ENCODE results near the gene ODAD2. TPM values are rescaled to one million over a fixed set of nuclear protein-coding genes. Genes with fewer than 3 reads are reported as not detected.

Gene ODAD2
- total and polyA plus RNA-seq, 2 of the 8 experiments (the other 6 are each of a cell fraction or from before 2014, with no cell fraction given), result 0.95 to 4.3 TPM

- no peak for TF ChIP-seq CHD7 (IDR thresholded peaks at IDR 0.05; ENCODE audit: insufficient replicate concordance, low read length)
- no peak for TF ChIP-seq YY1 (IDR thresholded peaks at IDR 0.05; ENCODE audit: low read depth, low read length)
- no peak for TF ChIP-seq RNF2 (IDR thresholded peaks at IDR 0.05; ENCODE audit: borderline replicate concordance, low read depth, low read length, missing control alignments, poor library complexity, severe bottlenecking)
- no peak for TF ChIP-seq CBX8 (IDR thresholded peaks at IDR 0.05; ENCODE audit: borderline replicate concordance, low read depth, low read length)
- no peak for TF ChIP-seq BACH1 (IDR thresholded peaks at IDR 0.05; ENCODE audit: low read length)
- TF ChIP-seq TAF7 (optimal IDR thresholded peaks at IDR 0.05; ENCODE audit: borderline replicate concordance, low read depth, low read length), result no peak
- TF ChIP-seq POU5F1 (IDR thresholded peaks at IDR 0.05; ENCODE audit: low read depth, low read length), result no peak
- TF ChIP-seq POLR2A (IDR thresholded peaks at IDR 0.05; ENCODE audit: control extremely low read depth in 1 of 2, low read depth in 2 of 2, low read length in 2 of 2), result no peak
- TF ChIP-seq CREB1 (IDR thresholded peaks at IDR 0.05), result no peak
Measured at GRCh38 chr10:27986821-27987220, 12.1 kb downstream of the ODAD2 start (continued).

All from H1 (cell line).